Activated naive CD4-positive, alpha-beta T cell treated with Interleukin-2 at 50 U/mL for 16 hours (primary cell): ENCODE data around the gene PBX1.

Experiments used
- DNase-seq: peaks from one replicate; pipeline ENCODE4 v3.0.0-alpha.2; 2020

PBX1 gene

GRCh38 chr1:164735315-164736052 lies 176.5 kb downstream of the PBX1 start:
- no peak for DNase-seq

DNA sequence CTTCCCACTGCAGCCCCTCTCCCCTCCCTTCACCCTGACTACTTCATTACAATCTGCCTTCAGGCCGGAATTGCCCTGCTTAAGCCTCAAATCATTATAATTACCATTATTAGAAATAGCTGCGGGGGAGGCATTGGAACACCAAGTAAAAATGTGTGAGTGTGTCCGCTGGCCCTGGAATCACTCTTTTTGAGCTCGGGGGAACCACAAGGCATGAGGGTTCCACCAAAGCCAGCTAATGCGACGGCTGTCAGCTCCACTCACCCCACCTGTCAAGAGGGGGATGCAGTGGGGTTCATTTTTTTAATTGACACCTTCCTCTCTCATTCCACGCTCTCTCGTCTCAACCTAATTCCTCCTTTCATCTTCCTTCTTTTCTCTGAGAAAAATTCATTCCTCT lies 177.2 kb downstream of the PBX1 start:
- no peak for DNase-seq

DNA sequence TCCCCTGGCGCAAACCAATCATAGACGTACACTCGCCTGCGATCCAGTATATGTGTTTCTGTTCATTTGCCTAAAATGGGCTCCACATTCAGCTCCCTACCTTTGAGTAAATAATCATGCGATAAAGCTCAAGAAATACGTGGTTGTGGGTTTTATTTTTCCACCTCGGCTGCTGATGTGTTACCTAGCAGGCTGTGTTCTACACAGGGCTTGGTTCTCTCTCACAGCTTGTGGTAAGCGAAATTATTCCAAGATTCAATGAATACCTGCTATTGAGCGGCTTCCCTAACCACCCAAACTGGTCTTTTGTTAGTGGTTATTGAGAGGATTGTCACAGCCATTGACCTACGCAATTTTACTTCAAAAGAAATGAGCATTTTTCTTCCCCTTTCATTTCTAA lies 180.2 kb downstream of the PBX1 start:
- DNase-seq, result no peak

DNA sequence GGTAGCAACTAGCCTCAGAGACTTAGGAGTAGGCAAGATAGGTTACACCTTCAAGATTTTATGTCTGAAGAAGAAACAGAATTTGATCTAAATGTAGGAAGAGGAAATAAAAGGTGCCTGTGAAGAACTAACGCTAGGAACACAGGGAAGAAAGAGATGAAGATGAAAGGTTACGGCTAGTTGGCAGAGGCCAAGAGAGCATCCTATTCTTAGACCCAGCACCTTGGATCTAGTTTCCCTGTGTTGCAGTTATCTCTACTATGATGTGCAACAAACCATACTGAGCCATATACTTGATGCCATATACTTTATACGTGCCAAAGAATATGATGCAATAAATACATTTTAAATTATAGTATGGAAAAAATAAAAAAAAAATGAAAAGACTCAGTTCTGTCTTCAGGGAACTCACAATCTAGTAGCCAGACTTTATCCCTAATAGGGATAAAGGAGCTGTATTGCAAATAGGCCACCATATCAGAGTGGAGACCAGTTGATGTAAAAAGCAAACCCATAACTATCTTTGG lies 181.1 kb downstream of the PBX1 start:
- DNase-seq, result no peak

GRCh38 chr1:164742745-164743144 lies 183.8 kb downstream of the PBX1 start:
- DNase-seq, result no peak

DNA sequence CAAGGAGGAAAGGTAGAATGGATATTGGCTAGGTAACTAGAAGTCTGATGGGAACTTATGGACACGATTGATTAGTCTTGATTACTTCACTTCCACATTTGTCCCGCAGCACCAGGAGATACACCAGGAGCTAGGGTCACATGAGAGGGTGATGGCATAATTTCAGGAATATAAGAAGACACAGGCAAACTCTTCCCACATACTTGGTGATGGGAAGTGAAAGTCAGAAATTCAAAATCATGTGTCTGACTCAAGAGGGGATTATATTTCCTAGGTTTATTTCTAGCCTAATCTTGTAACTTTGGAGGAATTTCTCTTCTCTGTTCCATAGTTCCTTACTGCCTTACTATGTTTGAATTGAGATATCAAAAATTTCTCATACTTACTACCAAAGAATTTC lies 185.0 kb downstream of the PBX1 start:
- no peak for DNase-seq

- DNase-seq, result no peak
These were observed 186.8 kb downstream of the PBX1 start for GRCh38 chr1:164745736-164746135.

DNA sequence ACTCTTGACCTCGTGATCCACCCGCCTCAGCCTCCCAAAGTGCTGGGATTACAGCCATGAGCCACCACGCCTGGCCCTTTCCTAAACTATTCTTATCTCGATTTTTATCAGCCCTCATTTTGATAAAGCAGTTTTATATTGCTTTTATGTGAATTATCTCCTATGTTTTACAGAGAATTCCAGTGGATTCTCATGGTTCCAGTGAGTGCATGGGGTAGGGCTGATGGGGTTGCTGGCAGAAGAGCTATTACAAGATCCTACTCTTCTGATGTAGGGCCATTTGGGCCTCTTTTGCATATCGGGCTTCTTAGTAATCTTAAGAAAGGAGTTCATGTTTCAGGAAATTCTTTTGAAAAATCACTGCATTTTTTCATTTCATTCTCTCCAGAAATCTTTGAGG lies 187.6 kb downstream of the PBX1 start:
- no peak for DNase-seq

- no peak for DNase-seq
These were observed 189.4 kb downstream of the PBX1 start for GRCh38 chr1:164748253-164748899.

- DNase-seq, result no peak
These were observed 194.6 kb downstream of the PBX1 start for GRCh38 chr1:164753521-164754077.

- DNase-seq, result no peak
These were observed 195.2 kb downstream of the PBX1 start for GRCh38 chr1:164754088-164754600.

DNA sequence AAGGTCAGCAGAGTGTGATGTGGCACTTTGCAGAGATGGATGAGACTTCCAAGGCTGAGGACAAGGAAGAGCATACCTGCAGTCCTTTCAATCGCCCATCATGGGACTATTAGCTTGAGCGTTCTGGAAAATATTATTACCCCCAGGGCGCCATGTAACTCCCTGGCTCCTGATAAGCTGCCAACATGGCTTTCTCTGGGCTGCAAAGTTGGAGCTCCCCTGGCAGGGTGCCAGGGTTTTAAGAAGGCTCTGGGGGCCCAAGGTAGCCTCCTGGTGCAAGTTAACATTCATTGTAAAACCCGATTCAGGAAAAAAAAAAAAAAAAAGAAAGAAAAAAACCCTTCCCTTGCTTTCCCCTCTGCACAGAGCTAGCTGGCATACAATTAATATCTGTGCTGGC lies 196.7 kb downstream of the PBX1 start:
- DNase-seq, result no peak

- no peak for DNase-seq
These were observed 197.8 kb downstream of the PBX1 start for GRCh38 chr1:164756741-164757140.

DNA sequence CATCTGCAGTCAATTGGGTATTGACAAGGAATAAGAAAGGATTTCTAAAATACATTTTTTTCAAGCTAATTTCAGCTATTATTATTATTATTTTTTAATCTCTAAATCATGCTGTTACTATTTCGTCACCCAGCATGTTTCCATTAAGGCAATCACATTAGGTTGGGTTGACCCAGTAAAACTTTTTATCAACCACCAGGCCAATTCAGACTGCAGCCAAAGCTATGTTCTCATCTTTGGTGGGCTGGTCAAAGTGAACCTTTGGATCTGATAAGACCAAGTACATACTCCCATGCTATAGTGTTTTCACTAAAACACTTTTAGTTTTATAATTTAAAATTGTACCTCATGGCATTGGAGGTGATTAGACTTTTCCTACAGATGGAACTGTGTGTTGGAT lies 198.6 kb downstream of the PBX1 start:
- no peak for DNase-seq

GRCh38 chr1:164759144-164759920 lies 200.3 kb downstream of the PBX1 start:
- DNase-seq, result no peak

DNA sequence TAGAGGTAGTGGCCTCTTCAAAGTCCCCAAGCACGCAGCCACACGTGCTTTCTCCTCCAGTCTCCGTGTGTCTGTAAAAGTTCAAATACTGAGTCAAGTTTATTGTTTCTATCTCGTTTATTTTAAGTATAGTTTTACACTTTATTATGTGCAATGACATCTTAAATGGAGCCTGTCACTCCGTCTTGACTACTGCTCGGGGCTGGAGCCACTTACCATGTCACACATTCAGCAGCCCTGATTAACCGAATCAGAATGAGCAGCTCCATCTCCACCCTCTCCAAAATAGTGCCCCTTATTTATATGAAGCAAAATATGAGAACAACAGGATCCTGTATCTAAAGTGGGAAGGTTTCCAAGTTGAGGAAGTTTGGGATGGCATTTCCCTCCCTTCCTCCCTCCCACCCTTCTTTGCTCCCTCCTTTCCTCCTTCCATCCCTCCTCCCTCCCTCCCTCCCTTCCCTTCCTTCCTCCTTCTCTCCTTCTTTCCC lies 201.0 kb downstream of the PBX1 start:
- DNase-seq, result no peak

GRCh38 chr1:164760569-164760968 lies 201.6 kb downstream of the PBX1 start:
- no peak for DNase-seq

- DNase-seq, result no peak
These were observed 202.0 kb downstream of the PBX1 start for GRCh38 chr1:164761009-164761408.

- DNase-seq, result no peak
These were observed 204.1 kb downstream of the PBX1 start for GRCh38 chr1:164763098-164763497.

DNA sequence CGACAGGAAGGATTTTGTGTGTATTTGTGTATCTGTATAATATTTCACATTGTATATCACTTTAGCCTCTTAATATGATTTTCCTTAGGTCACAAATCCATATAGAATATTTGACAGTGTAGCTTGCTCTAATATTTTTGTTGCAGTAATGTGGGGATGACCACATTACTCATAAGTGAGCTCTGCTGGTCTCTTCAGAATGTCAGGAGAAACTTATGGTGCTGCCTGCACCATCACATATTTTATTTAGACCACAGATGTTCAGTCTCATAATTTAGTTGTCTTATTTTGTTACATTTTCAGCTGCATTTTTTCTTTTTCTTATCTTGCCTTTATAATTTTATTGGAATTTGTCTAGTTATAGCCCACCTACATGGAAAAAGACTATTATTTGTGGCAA lies 205.3 kb downstream of the PBX1 start:
- no peak for DNase-seq

GRCh38 chr1:164765557-164765956 lies 206.6 kb downstream of the PBX1 start:
- no peak for DNase-seq

GRCh38 chr1:164765992-164766720 lies 207.2 kb downstream of the PBX1 start:
- DNase-seq, result no peak
